Measurements from ENCODE around the gene PTPRT. TPM values are rescaled to one million over a fixed set of nuclear protein-coding genes. Genes with fewer than 3 reads are reported as not detected.

The PTPRT gene
- polyA plus RNA-seq, 1 of the 3 experiments (the other 2 are of a cell fraction): not detected

- H3F3A ChIP-seq (replicated peaks; ENCODE audit: insufficient read depth): no peaks in the 10 kb centered on the region
- H3K4me3 ChIP-seq (ENCODE audit: low read depth in 2 of 2, low read length in 1 of 2): no peak overlapping the region
- H3K27ac ChIP-seq (ENCODE audit: low read depth in 2 of 2, low read length in 1 of 2): no peak overlapping the region
- H3K4me2 ChIP-seq: no peak overlapping the region
- H4K20me1 ChIP-seq (ENCODE audit: insufficient read depth): no peaks in the 10 kb centered on the region
- no peak for DNase-seq
- WGBS (ENCODE audit: low lambda C conversion rate): 42% methylated on average over 1 of the region's 1 CpG
- H3K36me3 ChIP-seq (replicated peaks in 1 of 2; ENCODE audit: control insufficient read depth in 1 of 2, insufficient read depth in 2 of 2, low read length in 1 of 2): no peaks in the 10 kb centered on the region
- no peaks in the 10 kb centered on the region; a peak in 1 of 4 replicates for H3K4me1 ChIP-seq (ENCODE audit: control insufficient read depth in 1 of 2, insufficient read depth in 2 of 2, low read depth in 1 of 2, low read length in 1 of 2)
- TF ChIP-seq RFX5 (IDR thresholded peaks at IDR 0.05; ENCODE audit: low read length) (no peak), FOXJ3 (CRISPR knock-in tag; IDR thresholded peaks at IDR 0.05) (no peak)
- no peak overlapping the region for H3K9ac ChIP-seq
- H3K9me2 ChIP-seq: no peaks in the 10 kb centered on the region
- CTCF ChIA-PET: interaction anchor here (1.3 kb wide), 1 partner anchor 23 kb away, joined by 4 read pairs; no protein-coding TSS in a partner anchor
- POLR2A ChIA-PET: no interaction called here
- no peak overlapping the region for H2AFZ ChIP-seq (ENCODE audit: low read depth)
- no peaks in the 10 kb centered on the region for H3K79me2 ChIP-seq (ENCODE audit: insufficient read depth)
- no peaks in the 10 kb centered on the region; the same call in 1 of the 2 replicates for H3K9me3 ChIP-seq
- H3K27me3 ChIP-seq (ENCODE audit: insufficient read depth): no peaks in the 10 kb centered on the region
Measured at GRCh38 chr20:42336576-42336975, 853.1 kb downstream of the PTPRT start.

DNA sequence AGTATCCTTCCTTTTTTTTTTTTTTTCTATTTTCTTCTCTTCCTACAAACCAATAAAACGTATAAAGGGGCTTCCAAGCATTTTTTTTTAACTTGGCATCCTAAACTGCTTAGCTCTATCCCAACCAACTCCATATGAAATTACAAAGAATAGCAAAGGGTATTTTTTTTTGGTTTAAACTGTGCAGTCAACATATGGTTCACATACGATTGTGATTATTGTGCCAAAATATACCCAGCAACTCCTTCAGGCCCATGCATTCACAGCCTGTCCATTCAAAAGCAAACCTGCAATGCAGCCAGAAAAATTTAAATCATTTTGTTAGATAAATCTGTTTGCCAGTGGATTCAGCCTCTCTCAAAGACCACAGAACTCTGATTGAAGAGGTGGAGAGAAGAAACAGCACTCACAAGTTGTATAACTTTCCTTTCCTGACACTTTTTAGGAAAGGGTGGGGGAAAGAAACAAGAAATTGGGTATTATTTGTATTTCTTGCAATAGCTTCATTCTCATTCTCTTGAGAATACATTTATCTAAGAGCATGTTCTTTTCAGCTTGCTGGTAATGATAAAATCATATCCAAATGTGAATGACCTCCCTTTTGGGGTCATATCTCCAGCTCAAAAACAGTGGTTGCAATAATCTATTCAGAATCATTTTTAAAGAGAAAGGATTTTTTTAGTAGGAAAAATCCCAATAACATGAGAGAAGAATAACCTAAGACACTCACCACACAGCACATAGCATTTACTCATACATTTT, 870.3 kb downstream of the PTPRT start:
- POLR2A ChIA-PET: interaction anchor here (0.6 kb wide), 1 partner anchor 84 kb away, joined by 3 read pairs; no protein-coding TSS in a partner anchor
- WGBS (ENCODE audit: low lambda C conversion rate): 7% methylated on average over 2 of the region's 2 CpGs
- H3K9ac ChIP-seq: no peak overlapping the region
- no peak for TF ChIP-seq FOSL2 (IDR thresholded peaks at IDR 0.05; ENCODE audit: borderline replicate concordance, low read depth)
- no peak for TF ChIP-seq NRF1 (IDR thresholded peaks at IDR 0.05; ENCODE audit: low read depth, low read length)
- no peak for TF ChIP-seq SIN3A (IDR thresholded peaks at IDR 0.05; ENCODE audit: borderline replicate concordance, low read depth, low read length)
- no peak for TF ChIP-seq FOXM1 (IDR thresholded peaks at IDR 0.05; ENCODE audit: low read depth)
- TF ChIP-seq EZH2phosphoT487 (IDR thresholded peaks at IDR 0.05; ENCODE audit: borderline replicate concordance, low read depth): no peak
- no peak for TF ChIP-seq YY1 (IDR thresholded peaks at IDR 0.05; ENCODE audit: low read depth)
- TF ChIP-seq, protein P1, sequence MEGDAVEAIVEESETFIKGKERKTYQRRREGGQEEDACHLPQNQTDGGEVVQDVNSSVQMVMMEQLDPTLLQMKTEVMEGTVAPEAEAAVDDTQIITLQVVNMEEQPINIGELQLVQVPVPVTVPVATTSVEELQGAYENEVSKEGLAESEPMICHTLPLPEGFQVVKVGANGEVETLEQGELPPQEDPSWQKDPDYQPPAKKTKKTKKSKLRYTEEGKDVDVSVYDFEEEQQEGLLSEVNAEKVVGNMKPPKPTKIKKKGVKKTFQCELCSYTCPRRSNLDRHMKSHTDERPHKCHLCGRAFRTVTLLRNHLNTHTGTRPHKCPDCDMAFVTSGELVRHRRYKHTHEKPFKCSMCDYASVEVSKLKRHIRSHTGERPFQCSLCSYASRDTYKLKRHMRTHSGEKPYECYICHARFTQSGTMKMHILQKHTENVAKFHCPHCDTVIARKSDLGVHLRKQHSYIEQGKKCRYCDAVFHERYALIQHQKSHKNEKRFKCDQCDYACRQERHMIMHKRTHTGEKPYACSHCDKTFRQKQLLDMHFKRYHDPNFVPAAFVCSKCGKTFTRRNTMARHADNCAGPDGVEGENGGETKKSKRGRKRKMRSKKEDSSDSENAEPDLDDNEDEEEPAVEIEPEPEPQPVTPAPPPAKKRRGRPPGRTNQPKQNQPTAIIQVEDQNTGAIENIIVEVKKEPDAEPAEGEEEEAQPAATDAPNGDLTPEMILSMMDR (IDR thresholded peaks at IDR 0.05): no peak
- TF ChIP-seq ZBTB33 (IDR thresholded peaks at IDR 0.05; ENCODE audit: borderline replicate concordance, low read depth): no peak
- no peak for TF ChIP-seq USF2 (IDR thresholded peaks at IDR 0.05; ENCODE audit: borderline replicate concordance, low read depth, low read length)
- no peak for TF ChIP-seq FOXJ3 (CRISPR knock-in tag; IDR thresholded peaks at IDR 0.05)
- TF ChIP-seq, protein P2, sequence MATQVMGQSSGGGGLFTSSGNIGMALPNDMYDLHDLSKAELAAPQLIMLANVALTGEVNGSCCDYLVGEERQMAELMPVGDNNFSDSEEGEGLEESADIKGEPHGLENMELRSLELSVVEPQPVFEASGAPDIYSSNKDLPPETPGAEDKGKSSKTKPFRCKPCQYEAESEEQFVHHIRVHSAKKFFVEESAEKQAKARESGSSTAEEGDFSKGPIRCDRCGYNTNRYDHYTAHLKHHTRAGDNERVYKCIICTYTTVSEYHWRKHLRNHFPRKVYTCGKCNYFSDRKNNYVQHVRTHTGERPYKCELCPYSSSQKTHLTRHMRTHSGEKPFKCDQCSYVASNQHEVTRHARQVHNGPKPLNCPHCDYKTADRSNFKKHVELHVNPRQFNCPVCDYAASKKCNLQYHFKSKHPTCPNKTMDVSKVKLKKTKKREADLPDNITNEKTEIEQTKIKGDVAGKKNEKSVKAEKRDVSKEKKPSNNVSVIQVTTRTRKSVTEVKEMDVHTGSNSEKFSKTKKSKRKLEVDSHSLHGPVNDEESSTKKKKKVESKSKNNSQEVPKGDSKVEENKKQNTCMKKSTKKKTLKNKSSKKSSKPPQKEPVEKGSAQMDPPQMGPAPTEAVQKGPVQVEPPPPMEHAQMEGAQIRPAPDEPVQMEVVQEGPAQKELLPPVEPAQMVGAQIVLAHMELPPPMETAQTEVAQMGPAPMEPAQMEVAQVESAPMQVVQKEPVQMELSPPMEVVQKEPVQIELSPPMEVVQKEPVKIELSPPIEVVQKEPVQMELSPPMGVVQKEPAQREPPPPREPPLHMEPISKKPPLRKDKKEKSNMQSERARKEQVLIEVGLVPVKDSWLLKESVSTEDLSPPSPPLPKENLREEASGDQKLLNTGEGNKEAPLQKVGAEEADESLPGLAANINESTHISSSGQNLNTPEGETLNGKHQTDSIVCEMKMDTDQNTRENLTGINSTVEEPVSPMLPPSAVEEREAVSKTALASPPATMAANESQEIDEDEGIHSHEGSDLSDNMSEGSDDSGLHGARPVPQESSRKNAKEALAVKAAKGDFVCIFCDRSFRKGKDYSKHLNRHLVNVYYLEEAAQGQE (IDR thresholded peaks at IDR 0.05; ENCODE audit: low read depth, low read length): no peak
- TF ChIP-seq, protein P3, sequence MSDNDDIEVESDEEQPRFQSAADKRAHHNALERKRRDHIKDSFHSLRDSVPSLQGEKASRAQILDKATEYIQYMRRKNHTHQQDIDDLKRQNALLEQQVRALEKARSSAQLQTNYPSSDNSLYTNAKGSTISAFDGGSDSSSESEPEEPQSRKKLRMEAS (IDR thresholded peaks at IDR 0.05; ENCODE audit: low read depth): no peak
- TF ChIP-seq, protein P4, sequence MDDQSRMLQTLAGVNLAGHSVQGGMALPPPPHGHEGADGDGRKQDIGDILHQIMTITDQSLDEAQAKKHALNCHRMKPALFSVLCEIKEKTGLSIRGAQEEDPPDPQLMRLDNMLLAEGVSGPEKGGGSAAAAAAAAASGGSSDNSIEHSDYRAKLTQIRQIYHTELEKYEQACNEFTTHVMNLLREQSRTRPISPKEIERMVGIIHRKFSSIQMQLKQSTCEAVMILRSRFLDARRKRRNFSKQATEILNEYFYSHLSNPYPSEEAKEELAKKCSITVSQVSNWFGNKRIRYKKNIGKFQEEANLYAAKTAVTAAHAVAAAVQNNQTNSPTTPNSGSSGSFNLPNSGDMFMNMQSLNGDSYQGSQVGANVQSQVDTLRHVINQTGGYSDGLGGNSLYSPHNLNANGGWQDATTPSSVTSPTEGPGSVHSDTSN (IDR thresholded peaks at IDR 0.05): no peak
- TF ChIP-seq GATA2 (CRISPR knock-in tag; IDR thresholded peaks at IDR 0.05): no peak

More for the DNA sequence above, 870.3 kb downstream of the PTPRT start:
- Histone ChIP-seq H3F3A (replicated peaks; ENCODE audit: insufficient read depth) (no peaks in the 10 kb centered on the region), H3K4me1 (ENCODE audit: control insufficient read depth in 1 of 2, insufficient read depth in 2 of 2, low read depth in 1 of 2, low read length in 1 of 2) (no peaks in the 10 kb centered on the region; a peak in 2 of 4 replicates), H3K27me3 (ENCODE audit: insufficient read depth) (no peaks in the 10 kb centered on the region), H3K4me2 (no peak overlapping the region), H4K20me1 (ENCODE audit: insufficient read depth) (no peaks in the 10 kb centered on the region), H3K9me2 (no peaks in the 10 kb centered on the region), H3K79me2 (ENCODE audit: insufficient read depth) (no peaks in the 10 kb centered on the region), H3K36me3 (replicated peaks in 1 of 2; ENCODE audit: control insufficient read depth in 1 of 2, insufficient read depth in 2 of 2, low read length in 1 of 2) (no peaks in the 10 kb centered on the region), H3K4me3 (ENCODE audit: low read depth in 2 of 2, low read length in 1 of 2) (no peak overlapping the region), H2AFZ (ENCODE audit: low read depth) (no peak overlapping the region), H3K27ac (ENCODE audit: low read depth in 2 of 2, low read length in 1 of 2) (no peak overlapping the region), H3K9me3 (0 out of 2 replicates have a peak, but pooled peaks cover 4% of the 10 kb centered on the region)
- CTCF ChIA-PET: no interaction called here
- no peak for DNase-seq

Measured in SK-N-SH (cell line).